Kidney (tissue), 14 donors: ENCODE results near the gene CCDC142. TPM values are rescaled to one million over a fixed set of nuclear protein-coding genes. Genes with fewer than 3 reads are reported as not detected.
A peak's percentile ranks its signal among the peaks of the same experiment; 100 is the strongest.

Source experiments
- DNase-seq, 5 donors: peaks; one replicate each; pipeline ENCODE4 v3.0.0-alpha.2; 2013 to 2020
- FAIRE-seq: peaks from 2 replicates; lab custom pipeline; 2012; peaks lifted over from hg19 to GRCh38; lab: Jason Lieb, UNC
- H3K27ac ChIP-seq, 2 donors: one replicate each; pipeline ENCODE4 v1.7.0; 2013; ENCODE audit warnings: low read depth in 2 of 2, low read length in 2 of 2, inconsistent platforms in 1 of 2
- H3K27me3 ChIP-seq: one replicate; pipeline ENCODE4 v1.7.1; 2013; ENCODE audit warnings: low read length, inconsistent platforms; ENCODE audit not compliant: control insufficient read depth, insufficient read depth
- H3K36me3 ChIP-seq, 3 donors: one replicate each; pipeline versions ENCODE4 v1.7.0 to v1.7.1; 2013; ENCODE audit warnings: low read length in 3 of 3, control low read depth in 1 of 3, inconsistent platforms in 1 of 3; ENCODE audit not compliant: insufficient read depth in 3 of 3, control insufficient read depth in 2 of 3
- H3K4me1 ChIP-seq, 3 donors: one replicate each; pipeline versions ENCODE4 v1.7.0 to v1.7.1; 2013; ENCODE audit warnings: low read length in 3 of 3, inconsistent platforms in 1 of 3, low read depth in 1 of 3; ENCODE audit not compliant: control insufficient read depth in 2 of 3, insufficient read depth in 2 of 3
- H3K4me3 ChIP-seq, 3 donors: one replicate each; pipeline versions ENCODE4 v1.7.0 to v1.8.1; 2013; ENCODE audit warnings: low read length in 3 of 3, control low read depth in 1 of 3, inconsistent platforms in 1 of 3
- H3K9ac ChIP-seq, 3 donors: one replicate each; pipeline versions ENCODE4 v1.7.0 to v1.7.1; 2013; ENCODE audit warnings: low read length in 3 of 3, control low read depth in 1 of 3, inconsistent platforms in 1 of 3
- H3K9me3 ChIP-seq, 3 donors: one replicate each; pipeline versions ENCODE4 v1.7.0 to v1.7.1; 2013; ENCODE audit warnings: low read length in 3 of 3, control low read depth in 1 of 3, inconsistent platforms in 1 of 3; ENCODE audit not compliant: control insufficient read depth in 2 of 3, insufficient read depth in 1 of 3
- intact Hi-C: fragments of 100-400 bp; cut with DNase I; formaldehyde crosslinking; loops from one replicate; pipeline ENCODE4 v1.11.1; 2022
- polyA plus RNA-seq: library from polyadenylated mRNA; stranded (reverse); fragments of 350-450 nt; fragmentation: Illumina TruSeq; extraction: RNeasy Lipid Tissue Mini Kit (QIAGEN cat#74804); gene quantifications from one replicate; pipeline ENCODE4 v1.2.3, GENCODE V29; 2014; ENCODE audit warnings: low read depth, low replicate concordance; ENCODE audit not compliant: insufficient read depth
- total RNA-seq: library from RNA; stranded (reverse); fragmentation: NEBNext Ultra II Directional; extraction: Animal tissue kit (Norgen Biotek cat#: 25700); gene quantifications from one replicate; pipeline ENCODE4 v1.2.1, GENCODE V29; 2021
- TF ChIP-seq, protein P1 (sequence below): IDR thresholded peaks from 3 replicates; pipeline ENCODE4 v1.5.1; 2012; ENCODE audit warnings: mild to moderate bottlenecking, moderate library complexity, borderline replicate concordance; ENCODE audit not compliant: insufficient read depth; ENCODE audit errors: extremely low read depth
- donor health status: control.
- donor health status: control.
- donor health status: control.
- donor health status: control.
- donor health status: control.
- donor health status: DM: yes; HTN: yes; CAD: no.
- donor health status: Normal renal cell carcinoma (clear cell type).

CCDC142 gene
- total and polyA plus RNA-seq, 2 donors from 2014 or later = 2.8 to 23.1 TPM

DNA sequence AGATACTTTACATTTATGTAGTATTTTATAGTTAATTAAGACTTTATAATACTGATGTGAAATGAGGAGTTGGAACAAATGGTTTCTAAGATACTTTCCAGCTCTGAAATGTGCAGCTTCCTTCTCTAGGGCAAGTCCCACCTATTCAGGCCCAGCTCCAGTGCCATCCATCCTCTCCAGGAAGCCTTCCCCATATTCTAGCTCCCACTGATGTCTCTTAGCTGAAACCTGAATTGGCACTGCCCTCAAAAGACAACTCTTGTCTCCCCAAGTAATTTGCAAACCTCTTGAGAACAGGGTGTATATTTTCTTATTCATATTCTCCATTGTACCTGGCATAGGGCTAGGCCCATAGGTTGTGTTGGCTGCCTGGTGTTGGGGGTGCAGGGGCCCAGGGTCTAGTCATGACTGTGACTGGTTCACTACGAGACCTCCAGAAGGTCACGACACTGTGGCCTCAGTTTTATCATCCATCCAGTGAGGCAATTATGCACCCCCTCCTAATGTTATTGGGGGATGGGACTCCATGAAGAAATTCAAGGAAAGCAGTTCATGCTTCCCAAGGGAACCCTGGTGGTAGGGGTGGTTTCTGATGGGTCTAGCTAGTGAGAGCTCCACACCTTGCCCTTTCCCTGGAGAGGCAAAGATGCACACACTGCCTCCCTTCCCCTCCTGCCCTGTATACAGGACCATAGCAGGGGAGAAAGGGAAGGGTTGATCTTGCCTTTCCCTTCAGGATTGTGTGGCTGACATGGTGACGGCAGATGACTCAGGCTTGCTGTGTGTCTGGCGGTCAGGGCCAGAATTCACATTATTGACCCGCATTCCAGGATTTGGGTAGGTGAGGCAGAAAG, 58.4 kb downstream of the CCDC142 start:
- DNase-seq (peak in 1 of 5 donors; percentile 43), FAIRE-seq (no peak)
- H3K9me3 ChIP-seq = no peaks in the 10 kb centered on the region
- H3K4me3 ChIP-seq = no peak overlapping the region
- no peaks in the 10 kb centered on the region for H3K27me3 ChIP-seq
- no peak overlapping the region for H3K27ac ChIP-seq
- H3K9ac ChIP-seq = no peak overlapping the region
- TF ChIP-seq, protein P1, sequence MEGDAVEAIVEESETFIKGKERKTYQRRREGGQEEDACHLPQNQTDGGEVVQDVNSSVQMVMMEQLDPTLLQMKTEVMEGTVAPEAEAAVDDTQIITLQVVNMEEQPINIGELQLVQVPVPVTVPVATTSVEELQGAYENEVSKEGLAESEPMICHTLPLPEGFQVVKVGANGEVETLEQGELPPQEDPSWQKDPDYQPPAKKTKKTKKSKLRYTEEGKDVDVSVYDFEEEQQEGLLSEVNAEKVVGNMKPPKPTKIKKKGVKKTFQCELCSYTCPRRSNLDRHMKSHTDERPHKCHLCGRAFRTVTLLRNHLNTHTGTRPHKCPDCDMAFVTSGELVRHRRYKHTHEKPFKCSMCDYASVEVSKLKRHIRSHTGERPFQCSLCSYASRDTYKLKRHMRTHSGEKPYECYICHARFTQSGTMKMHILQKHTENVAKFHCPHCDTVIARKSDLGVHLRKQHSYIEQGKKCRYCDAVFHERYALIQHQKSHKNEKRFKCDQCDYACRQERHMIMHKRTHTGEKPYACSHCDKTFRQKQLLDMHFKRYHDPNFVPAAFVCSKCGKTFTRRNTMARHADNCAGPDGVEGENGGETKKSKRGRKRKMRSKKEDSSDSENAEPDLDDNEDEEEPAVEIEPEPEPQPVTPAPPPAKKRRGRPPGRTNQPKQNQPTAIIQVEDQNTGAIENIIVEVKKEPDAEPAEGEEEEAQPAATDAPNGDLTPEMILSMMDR = no peak
- peaks cover 3 to 40% (median 15%) of the 10 kb centered on the region in 3 donors for H3K36me3 ChIP-seq
- intact Hi-C loops = no loop called here
- peaks cover 0 to 3% (median 0%) of the 10 kb centered on the region in 3 donors for H3K4me1 ChIP-seq

Other genes starting within 250 kb of the CCDC142 start
- 5.2 TPM for gene SLC4A5, start 139.6 kb downstream of the CCDC142 start, total RNA-seq
- gene SLC4A5, start 139.6 kb downstream of the CCDC142 start, polyA plus RNA-seq = 1.1 TPM
- 134 TPM for gene DCTN1, start 102.7 kb downstream of the CCDC142 start, total RNA-seq
- gene DCTN1, start 102.7 kb downstream of the CCDC142 start, polyA plus RNA-seq = 191 TPM
- gene C2orf81, start 61.4 kb downstream of the CCDC142 start, total RNA-seq = 11.6 TPM
- gene C2orf81, start 61.4 kb downstream of the CCDC142 start, polyA plus RNA-seq = 8.8 TPM
- 23.3 TPM for gene WDR54, start 61.3 kb downstream of the CCDC142 start, total RNA-seq
- gene WDR54, start 61.3 kb downstream of the CCDC142 start, polyA plus RNA-seq = 37.6 TPM
- 76.4 TPM for gene RTKN, start 41.1 kb downstream of the CCDC142 start, total RNA-seq
- 95.6 TPM for gene RTKN, start 41.1 kb downstream of the CCDC142 start, polyA plus RNA-seq
- gene INO80B, start 27.9 kb downstream of the CCDC142 start, total RNA-seq = 44.2 TPM
- gene INO80B, start 27.9 kb downstream of the CCDC142 start, polyA plus RNA-seq = 37.0 TPM
- gene WBP1, start 24.6 kb downstream of the CCDC142 start, total RNA-seq = 83.9 TPM
- 150 TPM for gene WBP1, start 24.6 kb downstream of the CCDC142 start, polyA plus RNA-seq
- gene MOGS, start 17.6 kb downstream of the CCDC142 start, total RNA-seq = 51.9 TPM
- gene MOGS, start 17.6 kb downstream of the CCDC142 start, polyA plus RNA-seq = 27.5 TPM
- gene MRPL53, start 10.3 kb downstream of the CCDC142 start, total RNA-seq = 85.1 TPM
- 157 TPM for gene MRPL53, start 10.3 kb downstream of the CCDC142 start, polyA plus RNA-seq
- 29.1 TPM for gene TTC31, start 83 bp upstream of the CCDC142 start, total RNA-seq
- gene TTC31, start 83 bp upstream of the CCDC142 start, polyA plus RNA-seq = 11.5 TPM
- gene LBX2, start 16.6 kb upstream of the CCDC142 start, total RNA-seq = 2.5 TPM
- 1.5 TPM for gene LBX2, start 16.6 kb upstream of the CCDC142 start, polyA plus RNA-seq
- gene PCGF1, start 24.7 kb upstream of the CCDC142 start, total RNA-seq = 20.7 TPM
- 20.1 TPM for gene PCGF1, start 24.7 kb upstream of the CCDC142 start, polyA plus RNA-seq
- not detected for gene TLX2, start 31.5 kb upstream of the CCDC142 start, total RNA-seq
- gene TLX2, start 31.5 kb upstream of the CCDC142 start, polyA plus RNA-seq = not detected
- not detected for gene DQX1, start 43.2 kb upstream of the CCDC142 start, total RNA-seq
- not detected for gene DQX1, start 43.2 kb upstream of the CCDC142 start, polyA plus RNA-seq
- gene AUP1, start 46.7 kb upstream of the CCDC142 start, total RNA-seq = 91.0 TPM
- 130 TPM for gene AUP1, start 46.7 kb upstream of the CCDC142 start, polyA plus RNA-seq
- 30.8 TPM for gene HTRA2, start 46.9 kb upstream of the CCDC142 start, total RNA-seq
- gene HTRA2, start 46.9 kb upstream of the CCDC142 start, polyA plus RNA-seq = 44.2 TPM
- gene LOXL3, start 70.9 kb upstream of the CCDC142 start, total RNA-seq = 9.7 TPM
- gene LOXL3, start 70.9 kb upstream of the CCDC142 start, polyA plus RNA-seq = 2.4 TPM
- gene DOK1, start 71.7 kb upstream of the CCDC142 start, total RNA-seq = 16.7 TPM
- gene DOK1, start 71.7 kb upstream of the CCDC142 start, polyA plus RNA-seq = 11.3 TPM
- gene M1AP, start 165.3 kb upstream of the CCDC142 start, total RNA-seq = 3.4 TPM
- 0.49 TPM for gene M1AP, start 165.3 kb upstream of the CCDC142 start, polyA plus RNA-seq
- gene SEMA4F, start 171.2 kb upstream of the CCDC142 start, total RNA-seq = 10.8 TPM
- gene SEMA4F, start 171.2 kb upstream of the CCDC142 start, polyA plus RNA-seq = 5.2 TPM